ENCODE measurements around the gene THOC2. TPM values are rescaled to one million over a fixed set of nuclear protein-coding genes. Genes with fewer than 3 reads are reported as not detected.
"Not testable (repeated sequence)": the region's sequence is repeated elsewhere in the genome, so short reads cannot be mapped to it uniquely, and the experiment has no call there.

Gene THOC2
- total RNA-seq, 2 experiments from 2014 or later, result 80.7 to 85.4 TPM

GRCh38 chrX:123696334-123696733 lies 36.5 kb downstream of the THOC2 start:
- no peak for DNase-seq
- no peak overlapping the region for H3K27ac Mint-ChIP-seq
- intact Hi-C loops (cut with DNase I, micrococcal nuclease), result no loop called here
- H3K36me3 Mint-ChIP-seq (ENCODE audit: low read depth), result peaks cover 4% of the 10 kb centered on the region
- POLR2A ChIA-PET, result no interaction called here
- CTCF ChIA-PET, result interaction anchor here (0.6 kb wide), 1 partner anchor 299 kb away, joined by 3 read pairs; no protein-coding TSS in a partner anchor
- no peaks in the 10 kb centered on the region for H3K9me3 Mint-ChIP-seq (ENCODE audit: low read depth)
- no peak for ATAC-seq
- no peaks in the 10 kb centered on the region for H3K4me1 Mint-ChIP-seq
- H3K4me3 Mint-ChIP-seq, result no peak overlapping the region
- no peaks in the 10 kb centered on the region for H3K27me3 Mint-ChIP-seq

GRCh38 chrX:123695242-123695641 lies 37.6 kb downstream of the THOC2 start:
- CTCF ChIA-PET, result interaction anchor here (1.0 kb wide), 1 partner anchor 97 kb away, joined by 4 read pairs; no protein-coding TSS in a partner anchor

GRCh38 chrX:123691776-123692175 lies 41.1 kb downstream of the THOC2 start:
- Mint-ChIP-seq H3K4me1 (no peaks in the 10 kb centered on the region), H3K4me3 (no peak overlapping the region), H3K27ac (no peak overlapping the region), H3K9me3 (ENCODE audit: low read depth) (no peaks in the 10 kb centered on the region), H3K27me3 (no peaks in the 10 kb centered on the region), H3K36me3 (ENCODE audit: low read depth) (peaks cover 12% of the 10 kb centered on the region)
- CTCF ChIA-PET, result interaction anchor here (0.6 kb wide), 1 partner anchor 66 kb away, joined by 3 read pairs; no protein-coding TSS in a partner anchor
- no peak for ATAC-seq
- DNase-seq, result no peak
- intact Hi-C loops (cut with DNase I, micrococcal nuclease), result no loop called here
- POLR2A ChIA-PET, result no interaction called here

More at GRCh38 chrX:123695242-123695641, 37.6 kb downstream of the THOC2 start:
- no peak overlapping the region for H3K4me3 Mint-ChIP-seq
- no peaks in the 10 kb centered on the region for H3K9me3 Mint-ChIP-seq (ENCODE audit: low read depth)
- no peaks in the 10 kb centered on the region for H3K27me3 Mint-ChIP-seq
- no peaks in the 10 kb centered on the region for H3K4me1 Mint-ChIP-seq
- POLR2A ChIA-PET, result no interaction called here
- no peak for ATAC-seq
- no peak for DNase-seq
- no peak overlapping the region for H3K27ac Mint-ChIP-seq
- intact Hi-C loops (cut with DNase I, micrococcal nuclease), result no loop called here
- H3K36me3 Mint-ChIP-seq (ENCODE audit: low read depth), result peaks cover 5% of the 10 kb centered on the region

- Mint-ChIP-seq H3K36me3 (ENCODE audit: low read depth) (peaks cover 23% of the 10 kb centered on the region), H3K4me1 (no peaks in the 10 kb centered on the region), H3K4me3 (no peak overlapping the region), H3K27me3 (no peaks in the 10 kb centered on the region), H3K27ac (no peak overlapping the region), H3K9me3 (ENCODE audit: low read depth) (no peaks in the 10 kb centered on the region)
- CTCF ChIA-PET, result no interaction called here
- ATAC-seq (no peak), DNase-seq (no peak)
- POLR2A ChIA-PET, result no interaction called here
- intact Hi-C loops (cut with DNase I, micrococcal nuclease), result no loop called here
Measured at GRCh38 chrX:123688524-123688923, 44.3 kb downstream of the THOC2 start.

- no peaks in the 10 kb centered on the region for H3K4me1 Mint-ChIP-seq
- intact Hi-C loops (cut with DNase I, micrococcal nuclease), result no loop called here
- peaks cover 39% of the 10 kb centered on the region for H3K36me3 Mint-ChIP-seq (ENCODE audit: low read depth)
- no peaks in the 10 kb centered on the region for H3K9me3 Mint-ChIP-seq (ENCODE audit: low read depth)
- ATAC-seq (no peak), DNase-seq (no peak)
- no peak overlapping the region for H3K4me3 Mint-ChIP-seq
- CTCF ChIA-PET, result no interaction called here
- no peaks in the 10 kb centered on the region for H3K27me3 Mint-ChIP-seq
- POLR2A ChIA-PET, result no interaction called here
- no peak overlapping the region for H3K27ac Mint-ChIP-seq
Measured at GRCh38 chrX:123685232-123685631, 47.6 kb downstream of the THOC2 start.

- no peaks in the 10 kb centered on the region for H3K4me1 Mint-ChIP-seq
- H3K27me3 Mint-ChIP-seq, result no peaks in the 10 kb centered on the region
- H3K9me3 Mint-ChIP-seq (ENCODE audit: low read depth), result no peaks in the 10 kb centered on the region
- H3K36me3 Mint-ChIP-seq (ENCODE audit: low read depth), result peaks cover 49% of the 10 kb centered on the region
- intact Hi-C loops (cut with DNase I, micrococcal nuclease), result no loop called here
- ATAC-seq (no peak), DNase-seq (no peak)
- H3K27ac Mint-ChIP-seq, result no peak overlapping the region
- H3K4me3 Mint-ChIP-seq, result no peak overlapping the region
- ChIA-PET CTCF (no interaction called here), POLR2A (no interaction called here)
Measured at GRCh38 chrX:123682186-123682585, 50.7 kb downstream of the THOC2 start.

- CTCF ChIA-PET; intact Hi-C loops (cut with DNase I, micrococcal nuclease); H3K4me3 Mint-ChIP-seq; POLR2A ChIA-PET; H3K9me3 Mint-ChIP-seq (ENCODE audit: low read depth); DNase-seq; H3K27ac Mint-ChIP-seq; H3K27me3 Mint-ChIP-seq; H3K4me1 Mint-ChIP-seq; ATAC-seq: not testable (repeated sequence)
- peaks cover 55% of the 10 kb centered on the region for H3K36me3 Mint-ChIP-seq (ENCODE audit: low read depth)
Measured at GRCh38 chrX:123679733-123680460, 53.0 kb downstream of the THOC2 start.

- H3K4me3 Mint-ChIP-seq, result no peak overlapping the region
- DNase-seq (no peak), ATAC-seq (no peak)
- no peaks in the 10 kb centered on the region for H3K4me1 Mint-ChIP-seq
- POLR2A ChIA-PET, result no interaction called here
- CTCF ChIA-PET, result no interaction called here
- H3K9me3 Mint-ChIP-seq (ENCODE audit: low read depth), result no peaks in the 10 kb centered on the region
- intact Hi-C loops (cut with DNase I, micrococcal nuclease), result no loop called here
- no peaks in the 10 kb centered on the region for H3K27me3 Mint-ChIP-seq
- H3K36me3 Mint-ChIP-seq (ENCODE audit: low read depth), result peaks cover 47% of the 10 kb centered on the region
- peak overlapping the region; percentile 31 for H3K27ac Mint-ChIP-seq
Measured at GRCh38 chrX:123675154-123675553, 57.7 kb downstream of the THOC2 start.

- intact Hi-C loops (cut with DNase I, micrococcal nuclease), result no loop called here
- H3K27ac Mint-ChIP-seq, result peak overlapping the region; percentile 42
- ATAC-seq (no peak), DNase-seq (no peak)
- H3K36me3 Mint-ChIP-seq (ENCODE audit: low read depth), result peaks cover 47% of the 10 kb centered on the region
- H3K27me3 Mint-ChIP-seq, result no peaks in the 10 kb centered on the region
- no peak overlapping the region for H3K4me3 Mint-ChIP-seq
- no peaks in the 10 kb centered on the region for H3K4me1 Mint-ChIP-seq
- H3K9me3 Mint-ChIP-seq (ENCODE audit: low read depth), result no peaks in the 10 kb centered on the region
- CTCF ChIA-PET, result no interaction called here
- POLR2A ChIA-PET, result no interaction called here
Measured at GRCh38 chrX:123673813-123674212, 59.0 kb downstream of the THOC2 start.

- Mint-ChIP-seq H3K4me3 (no peak overlapping the region), H3K36me3 (ENCODE audit: low read depth) (peaks cover 61% of the 10 kb centered on the region), H3K27me3 (no peaks in the 10 kb centered on the region), H3K27ac (no peak overlapping the region), H3K9me3 (ENCODE audit: low read depth) (no peaks in the 10 kb centered on the region), H3K4me1 (peaks cover 3% of the 10 kb centered on the region)
- DNase-seq, result no peak
- CTCF ChIA-PET, result no interaction called here
- intact Hi-C loops (cut with DNase I, micrococcal nuclease), result no loop called here
- ATAC-seq, result no peak
- POLR2A ChIA-PET, result no interaction called here
Measured at GRCh38 chrX:123665197-123665596, 67.7 kb downstream of the THOC2 start.

GRCh38 chrX:123664467-123665167 lies 68.2 kb downstream of the THOC2 start:
- intact Hi-C loops (cut with DNase I, micrococcal nuclease); H3K27me3 Mint-ChIP-seq; DNase-seq; H3K9me3 Mint-ChIP-seq (ENCODE audit: low read depth); CTCF ChIA-PET; H3K4me3 Mint-ChIP-seq; H3K4me1 Mint-ChIP-seq; H3K27ac Mint-ChIP-seq; POLR2A ChIA-PET; ATAC-seq: not testable (repeated sequence)
- peaks cover 61% of the 10 kb centered on the region for H3K36me3 Mint-ChIP-seq (ENCODE audit: low read depth)

- H3K27me3 Mint-ChIP-seq; H3K4me1 Mint-ChIP-seq; DNase-seq; POLR2A ChIA-PET; CTCF ChIA-PET; H3K4me3 Mint-ChIP-seq; intact Hi-C loops (cut with DNase I, micrococcal nuclease); H3K27ac Mint-ChIP-seq; H3K9me3 Mint-ChIP-seq (ENCODE audit: low read depth); ATAC-seq: not testable (repeated sequence)
- H3K36me3 Mint-ChIP-seq (ENCODE audit: low read depth), result peaks cover 58% of the 10 kb centered on the region
Measured at GRCh38 chrX:123663720-123664119, 69.1 kb downstream of the THOC2 start.

Data from activated CD4-positive, alpha-beta T cell treated with anti-CD3 and anti-CD28 coated beads for 36 hours (primary cell).